ENCODE results near the gene OBSL1.

OBSL1 gene

DNA sequence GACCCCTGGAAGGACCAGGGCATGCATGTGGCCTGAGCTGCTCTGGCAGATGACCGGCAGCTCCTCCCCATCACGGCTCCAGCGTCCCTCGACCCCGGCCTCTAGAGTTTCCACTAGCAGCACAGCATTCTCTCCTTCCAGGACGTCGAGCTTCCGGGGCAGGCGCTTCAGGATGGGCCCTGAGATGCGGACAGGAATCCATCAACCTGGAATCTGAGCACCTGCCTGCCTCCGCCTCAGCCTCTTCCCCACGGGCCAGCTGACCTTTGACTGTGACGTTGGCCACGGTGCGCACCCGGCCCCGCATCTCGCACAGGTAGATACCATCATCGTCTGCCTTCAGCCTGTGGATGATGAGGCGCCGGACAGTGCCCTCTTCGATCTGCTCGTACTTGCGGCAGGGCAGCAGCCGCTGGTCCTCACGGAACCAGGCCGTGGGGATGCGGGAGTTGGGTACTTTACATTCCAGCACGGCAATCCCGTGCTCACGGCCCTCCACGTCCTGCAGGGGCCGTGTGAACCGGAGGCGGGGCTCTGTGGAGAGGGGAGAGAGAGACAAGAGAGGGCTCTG is 3.5 kb downstream of the OBSL1 start:
- in situ Hi-C loops (cut with MboI; ENCODE audit: low sequenced_read_pairs): no loop called here

DNA sequence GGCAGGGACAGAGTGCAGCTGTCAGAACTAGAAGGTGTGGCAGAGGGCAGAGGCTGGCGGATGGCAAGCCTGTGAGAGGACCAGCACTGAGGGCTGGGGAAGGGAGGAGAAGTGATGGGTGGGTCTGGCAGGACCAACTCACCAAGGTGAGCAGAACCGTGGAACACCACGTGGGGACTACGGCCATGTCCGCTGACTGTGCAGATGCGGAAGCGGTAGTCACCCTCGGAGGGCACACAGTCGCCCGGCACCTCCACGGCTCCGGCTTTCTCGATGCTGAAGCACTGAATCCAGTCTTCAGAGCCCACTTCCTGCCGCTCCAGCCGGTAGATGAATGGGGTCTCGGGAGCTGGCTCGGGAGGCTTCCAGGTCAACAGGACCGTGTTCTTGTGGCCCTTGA is 4.2 kb downstream of the OBSL1 start:
- in situ Hi-C loops (cut with MboI; ENCODE audit: low sequenced_read_pairs): no loop called here

DNA sequence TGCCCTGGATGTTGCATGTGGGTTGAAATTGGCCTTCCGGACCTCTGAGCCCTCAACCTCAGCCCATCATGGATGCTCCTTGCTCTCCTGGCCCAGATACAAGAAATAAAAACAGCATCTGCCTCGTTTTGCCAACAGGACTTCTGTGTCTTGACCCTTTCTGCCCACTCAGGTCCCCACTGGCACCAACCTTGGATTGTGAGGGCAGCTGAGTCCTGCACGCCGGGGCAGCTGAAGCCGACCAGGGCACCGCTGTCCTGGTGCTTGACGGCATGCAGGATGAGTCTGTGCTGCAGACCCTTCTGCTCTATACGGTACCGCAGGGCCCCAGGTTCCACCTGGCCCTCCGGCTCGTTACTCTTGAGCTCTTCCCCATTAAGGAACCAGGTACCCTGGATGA is 4.7 kb downstream of the OBSL1 start:
- in situ Hi-C loops (cut with MboI; ENCODE audit: low sequenced_read_pairs): no loop called here

DNA sequence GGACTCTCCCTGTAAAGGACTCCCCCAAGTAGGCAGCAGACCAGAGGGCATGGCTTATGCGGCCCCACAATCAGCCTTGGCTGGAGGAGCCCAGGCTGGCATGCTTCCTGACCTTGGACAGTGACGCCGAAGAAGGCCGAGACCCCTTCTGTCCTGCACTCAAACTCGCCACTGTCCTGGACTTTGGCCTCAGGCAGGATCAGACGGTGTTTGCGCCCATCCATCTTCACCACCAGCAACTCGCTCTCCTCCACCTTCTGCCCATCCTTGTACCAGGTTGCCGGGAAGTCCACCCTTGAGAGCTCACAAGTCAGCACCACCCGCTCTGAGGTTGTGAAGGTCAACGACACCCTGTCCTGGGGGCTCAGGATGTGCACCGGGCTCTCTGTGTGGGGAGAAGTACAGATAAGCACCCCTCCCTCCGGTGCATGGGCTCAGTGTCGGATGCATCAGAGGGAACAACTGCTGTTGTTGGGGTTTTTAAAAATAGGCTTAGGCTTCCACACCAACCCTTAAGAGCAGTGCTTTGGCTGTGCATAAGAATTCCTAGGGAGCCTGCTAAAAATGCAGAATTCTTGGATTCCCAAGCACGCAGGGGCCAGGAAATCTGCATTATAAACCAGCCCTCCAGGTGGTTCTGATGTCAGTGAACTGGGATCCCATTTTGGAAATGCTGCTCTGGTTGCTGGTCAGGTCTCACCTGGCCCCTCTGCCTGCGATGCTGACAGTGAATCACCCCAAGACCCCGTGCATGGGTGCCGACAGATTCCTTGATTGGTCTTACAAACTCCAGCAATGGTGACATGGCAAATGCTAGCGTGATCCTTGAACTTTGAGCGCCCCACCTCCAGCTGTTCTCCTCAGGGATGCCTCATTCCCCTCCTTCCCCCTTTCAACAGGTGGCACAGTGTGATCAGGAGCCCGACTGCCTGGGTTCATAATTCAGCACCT is 5.9 kb downstream of the OBSL1 start:
- in situ Hi-C loops (cut with MboI; ENCODE audit: low sequenced_read_pairs): no loop called here

DNA sequence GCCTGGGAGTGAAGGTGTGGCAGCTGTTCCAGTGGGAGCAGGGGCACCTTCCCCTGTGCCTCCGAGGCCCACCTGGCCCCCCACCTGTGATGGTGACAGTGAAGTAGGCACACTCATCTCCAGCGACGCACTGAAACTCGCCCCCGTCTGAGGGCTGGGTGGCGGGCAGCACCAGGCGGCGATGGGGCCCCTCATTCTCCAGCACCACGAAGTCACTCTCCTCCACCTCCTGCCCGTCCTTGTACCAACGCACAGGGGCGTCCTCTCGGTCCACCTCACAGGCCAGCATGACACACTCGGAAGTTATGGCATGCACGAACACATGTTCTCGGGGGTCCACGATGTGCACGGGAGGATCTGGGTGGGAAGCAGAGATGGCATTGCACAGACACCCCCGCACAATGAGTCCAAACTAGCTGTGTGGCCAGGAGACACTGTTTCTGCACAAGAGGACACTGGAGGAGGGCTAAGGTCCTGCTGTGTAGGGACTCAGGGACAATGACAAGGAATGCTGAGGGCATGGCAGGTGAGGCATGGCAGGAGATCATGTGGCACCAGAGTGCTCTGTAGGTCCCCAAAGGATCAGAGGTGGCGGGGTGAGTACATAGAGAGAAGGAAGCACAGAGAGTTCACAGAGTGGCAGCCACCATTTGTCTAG is 7.9 kb downstream of the OBSL1 start:
- in situ Hi-C loops (cut with MboI; ENCODE audit: low sequenced_read_pairs): no loop called here

DNA sequence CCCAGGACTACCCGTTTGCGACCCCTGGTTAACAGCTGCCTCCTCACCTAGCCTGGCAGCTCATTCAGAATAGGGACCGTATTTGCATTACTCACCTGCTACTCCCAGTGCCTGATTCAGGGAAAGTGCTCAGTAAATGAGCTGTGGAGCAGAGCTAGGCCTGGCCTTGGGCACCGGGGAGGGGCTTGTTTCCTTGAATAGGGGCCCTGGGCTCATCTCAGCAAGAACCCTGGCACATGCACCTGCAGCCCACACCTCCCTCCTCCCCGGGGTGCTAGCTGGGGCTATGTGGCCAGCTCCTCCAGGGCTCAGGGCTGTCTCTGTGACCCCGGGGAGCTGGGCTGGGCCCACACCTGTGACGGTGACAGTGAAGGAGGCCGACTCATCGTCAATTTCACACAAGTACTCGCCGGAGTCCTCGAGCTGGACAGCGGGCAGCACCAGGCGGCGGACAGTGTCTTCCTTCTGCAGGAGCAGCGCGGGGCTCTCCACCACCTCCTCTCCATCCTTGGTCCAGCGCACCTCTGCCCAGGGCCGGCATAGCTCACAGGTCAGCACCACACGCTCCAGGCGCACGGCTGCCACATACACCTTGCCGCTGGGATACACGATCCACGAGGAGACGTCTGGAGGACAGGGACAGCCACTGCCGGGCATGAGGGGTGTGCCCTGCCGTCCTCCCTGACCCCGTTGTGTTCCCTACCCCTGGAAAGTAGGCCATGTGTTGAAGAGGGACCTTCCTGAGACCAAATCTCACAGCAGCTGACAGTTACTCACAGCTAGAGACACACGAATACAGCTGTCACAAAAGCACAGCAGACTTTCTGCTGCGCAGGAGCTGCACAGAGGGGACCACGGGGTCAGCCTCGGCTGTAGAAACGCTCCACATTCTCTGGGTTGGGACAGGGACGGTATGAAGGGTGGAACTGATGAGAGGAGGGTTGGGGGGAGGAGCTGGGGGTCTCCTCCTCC is 9.0 kb downstream of the OBSL1 start:
- in situ Hi-C loops (cut with MboI; ENCODE audit: low sequenced_read_pairs): no loop called here

DNA sequence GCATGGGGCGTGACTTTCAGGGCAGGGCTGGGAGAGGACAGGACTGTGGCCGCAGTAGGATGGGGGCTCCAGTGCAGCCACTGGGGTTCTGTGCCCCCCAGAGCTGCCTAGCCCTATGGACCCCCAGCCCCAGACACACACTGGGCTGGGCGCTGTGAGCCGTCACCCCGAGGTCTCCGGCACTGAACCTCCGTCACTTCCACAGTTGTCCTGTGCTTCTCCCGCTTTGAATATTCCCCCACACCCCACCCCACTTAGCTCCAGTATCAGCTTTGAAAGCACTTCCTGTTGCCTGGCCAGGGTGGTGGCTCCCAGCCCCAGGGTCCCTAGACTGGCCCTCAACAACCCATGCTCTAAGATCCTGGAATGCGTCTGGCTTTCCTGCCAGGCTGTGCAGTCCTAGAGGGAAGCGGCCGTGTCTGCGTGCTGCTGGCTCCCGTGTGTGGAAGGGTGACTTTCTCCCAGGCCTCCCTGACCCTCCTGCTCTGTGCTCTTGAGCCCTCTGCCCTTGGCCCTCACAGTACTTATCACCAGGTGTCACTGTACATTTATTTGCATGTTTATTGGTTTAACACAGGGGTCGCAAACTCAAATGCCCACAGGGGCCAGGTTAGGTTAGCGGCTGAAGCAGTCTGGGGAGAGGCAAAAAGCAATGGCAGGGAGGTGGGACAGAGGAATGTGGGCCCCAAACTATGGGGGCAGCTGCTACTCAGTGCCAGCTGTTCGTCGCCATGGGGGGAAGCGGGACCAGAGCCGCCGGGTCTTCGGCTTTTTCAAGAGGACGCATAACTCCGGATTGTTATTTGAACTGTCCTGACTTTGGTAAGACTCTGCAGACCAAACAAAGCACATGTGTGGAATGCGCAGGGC is 9.9 kb downstream of the OBSL1 start:
- in situ Hi-C loops (cut with MboI; ENCODE audit: low sequenced_read_pairs): no loop called here

DNA sequence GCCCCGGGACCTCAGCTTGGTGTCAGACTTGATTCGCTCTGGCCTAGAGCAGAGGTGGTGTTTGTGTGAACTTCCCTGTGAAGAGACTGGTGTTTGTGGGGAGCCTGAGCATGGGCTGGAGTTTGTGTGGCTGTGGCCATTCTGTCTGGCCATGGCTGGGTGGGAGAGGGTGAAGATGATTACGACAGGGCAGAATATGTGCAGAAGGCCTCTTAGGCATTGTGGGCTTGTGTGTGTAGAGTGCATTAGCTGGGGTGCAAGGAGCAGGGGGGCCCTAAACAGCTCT is 10.5 kb downstream of the OBSL1 start:
- in situ Hi-C loops (cut with MboI; ENCODE audit: low sequenced_read_pairs): no loop called here

DNA sequence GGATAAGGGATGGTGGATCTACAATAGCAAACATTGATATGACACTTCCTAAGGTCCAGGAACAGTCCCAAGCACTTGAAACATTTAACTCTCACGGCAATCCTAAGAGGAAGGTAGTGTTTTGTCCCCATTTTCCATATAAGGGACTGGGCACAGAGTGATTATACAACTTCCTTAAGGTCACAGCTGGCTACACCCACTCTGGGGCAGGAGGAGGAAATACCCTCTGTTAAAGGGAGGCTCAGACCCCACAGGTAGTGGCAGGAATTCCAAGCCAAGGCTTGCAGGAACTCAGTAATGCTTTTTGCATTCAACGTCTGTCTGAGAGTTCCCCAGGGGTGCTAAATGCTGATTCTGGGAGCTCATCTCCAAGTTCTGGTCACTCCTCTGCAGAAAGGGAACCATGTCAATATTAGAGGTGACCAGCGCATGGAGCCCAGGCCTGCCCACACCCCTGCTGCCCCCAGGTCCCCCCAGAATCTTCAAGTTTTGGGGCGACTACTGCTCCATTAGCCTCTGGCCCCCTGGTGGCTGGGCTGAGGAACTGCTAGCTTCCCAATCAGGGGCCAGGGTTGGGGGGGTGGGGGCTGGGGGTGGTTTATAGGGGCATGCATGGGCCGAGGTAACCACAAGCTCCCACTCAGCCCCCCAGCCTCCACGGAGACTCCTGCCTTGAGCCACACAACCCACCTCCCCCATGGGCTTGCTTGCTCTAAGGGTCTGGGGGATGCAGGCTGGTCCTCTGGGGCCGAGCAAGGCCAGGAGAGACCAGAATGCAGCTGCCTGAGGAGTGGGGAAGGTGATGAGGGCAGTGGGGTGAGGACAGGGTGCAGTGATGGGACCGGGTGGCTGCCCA is 11.1 kb downstream of the OBSL1 start:
- in situ Hi-C loops (cut with MboI; ENCODE audit: low sequenced_read_pairs): no loop called here

DNA sequence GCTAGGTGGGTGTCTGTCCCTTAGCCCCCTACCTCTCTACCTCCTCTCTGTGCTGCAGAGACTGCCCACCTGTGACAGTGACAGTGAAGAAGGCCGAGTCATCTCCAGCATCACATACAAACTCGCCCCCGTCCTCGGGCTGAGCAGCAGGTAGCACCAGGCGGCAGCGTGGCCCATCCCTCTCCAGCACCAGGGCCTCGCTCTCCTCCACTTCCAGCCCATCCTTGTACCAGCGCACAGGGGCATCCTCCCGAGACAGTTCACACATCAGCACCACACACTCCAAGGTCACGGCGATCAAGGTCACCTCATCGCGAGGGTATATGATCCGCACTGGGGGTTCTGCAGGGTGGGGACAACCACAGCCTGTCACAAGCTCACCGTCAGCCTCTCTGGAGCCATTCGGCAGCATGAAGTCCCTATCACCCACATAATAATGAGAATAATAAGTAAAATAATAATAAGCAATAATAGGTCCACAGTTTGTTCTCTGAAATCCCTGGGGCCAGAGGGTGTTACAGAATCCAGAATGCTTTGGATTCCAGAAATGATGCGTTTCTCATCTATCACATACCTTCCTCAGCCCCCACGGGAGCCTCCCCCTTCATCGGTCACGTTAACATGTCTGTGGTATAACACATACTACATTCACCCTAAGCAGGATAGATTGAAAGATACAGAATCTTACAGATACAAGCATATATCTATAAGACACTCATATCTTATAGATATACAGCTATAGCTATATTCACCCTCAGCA is 12.0 kb downstream of the OBSL1 start:
- in situ Hi-C loops (cut with MboI; ENCODE audit: low sequenced_read_pairs): no loop called here

DNA sequence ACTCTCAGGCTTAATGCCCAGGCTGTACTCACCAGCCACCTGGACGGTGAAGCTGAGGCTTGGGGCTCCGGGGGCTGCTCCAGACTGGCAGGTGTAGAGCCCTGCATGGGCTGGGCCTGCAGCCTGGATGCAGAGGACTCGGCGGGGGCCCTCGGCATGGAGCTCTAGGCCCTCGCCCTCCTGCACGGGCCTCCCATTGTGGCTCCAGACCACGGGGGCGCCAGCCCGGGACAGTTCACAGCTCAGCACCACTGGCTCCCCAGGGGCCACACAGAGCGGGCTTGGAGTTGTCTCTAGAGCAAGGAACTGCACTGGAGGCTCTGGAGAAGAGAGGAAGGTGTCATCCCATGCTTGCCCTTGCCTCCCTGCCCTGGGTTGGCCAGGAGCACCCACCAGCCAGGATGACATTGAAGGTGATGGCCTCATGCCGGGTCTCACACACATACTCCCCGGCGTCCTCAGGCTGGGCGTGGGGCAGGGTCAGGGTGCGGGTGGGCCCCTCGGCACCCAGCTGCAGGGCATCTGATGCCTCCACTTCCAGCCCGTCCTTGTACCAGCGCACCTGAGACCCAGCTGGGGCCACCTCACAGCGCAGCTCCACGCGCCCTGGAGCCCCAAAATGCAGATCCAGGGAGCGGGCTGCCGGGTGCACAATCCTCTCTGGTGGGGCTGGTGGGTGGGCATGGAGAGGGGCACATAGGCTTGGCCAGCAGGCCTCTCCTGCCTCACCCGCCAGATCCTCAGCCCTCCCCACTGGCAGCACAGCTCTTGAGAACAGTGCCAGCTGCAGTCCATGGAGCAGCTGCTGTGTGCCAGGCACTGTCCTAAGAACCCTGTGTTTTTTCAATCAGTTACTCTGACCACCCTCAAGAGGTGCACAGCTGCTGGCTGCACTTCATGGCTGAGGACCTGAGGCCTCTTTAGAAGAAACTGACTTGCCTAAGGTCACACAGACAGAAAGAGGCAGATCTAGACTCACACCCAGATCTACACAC is 13.3 kb downstream of the OBSL1 start:
- in situ Hi-C loops (cut with MboI; ENCODE audit: low sequenced_read_pairs): no loop called here

DNA sequence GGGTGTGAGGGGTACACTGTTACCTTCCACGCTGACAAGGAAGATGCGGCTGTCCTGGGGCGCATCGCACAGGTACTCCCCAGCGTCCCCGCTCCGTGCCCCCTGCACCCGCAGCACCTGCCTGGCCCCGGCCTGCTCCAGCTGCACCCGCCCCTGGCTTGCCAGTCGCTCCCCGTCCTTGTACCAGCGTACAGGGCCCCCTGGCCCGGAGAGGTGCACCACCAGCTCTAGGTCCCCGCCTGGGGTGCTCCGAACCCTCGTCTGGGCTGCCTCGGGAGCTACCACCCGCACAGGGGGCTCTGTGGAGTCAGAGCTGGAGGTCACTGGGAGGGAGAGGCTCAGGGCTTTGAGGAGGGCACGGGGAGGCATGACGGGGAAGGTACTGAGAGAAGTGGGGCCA is 14.0 kb downstream of the OBSL1 start:
- in situ Hi-C loops (cut with MboI; ENCODE audit: low sequenced_read_pairs): no loop called here

DNA sequence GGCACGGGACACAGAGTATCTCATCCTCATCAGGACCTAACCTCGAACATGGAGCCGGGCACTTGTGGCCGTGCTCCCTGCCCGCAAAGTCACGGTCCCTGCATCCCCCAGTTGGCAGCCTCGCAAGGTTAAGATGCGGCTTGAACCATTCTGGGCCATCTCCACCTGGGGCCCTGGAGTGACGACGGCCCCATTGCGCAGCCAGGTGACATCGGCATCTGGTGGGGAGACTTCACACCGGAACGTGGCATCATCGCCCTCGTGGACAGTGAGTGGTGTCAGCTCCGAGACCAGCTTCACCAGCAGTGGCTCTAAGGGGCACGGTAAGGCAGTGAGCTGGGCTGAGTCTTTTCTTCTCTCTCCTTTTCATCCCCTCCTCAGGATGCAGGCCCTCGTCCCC is 14.9 kb downstream of the OBSL1 start:
- in situ Hi-C loops (cut with MboI; ENCODE audit: low sequenced_read_pairs): no loop called here

DNA sequence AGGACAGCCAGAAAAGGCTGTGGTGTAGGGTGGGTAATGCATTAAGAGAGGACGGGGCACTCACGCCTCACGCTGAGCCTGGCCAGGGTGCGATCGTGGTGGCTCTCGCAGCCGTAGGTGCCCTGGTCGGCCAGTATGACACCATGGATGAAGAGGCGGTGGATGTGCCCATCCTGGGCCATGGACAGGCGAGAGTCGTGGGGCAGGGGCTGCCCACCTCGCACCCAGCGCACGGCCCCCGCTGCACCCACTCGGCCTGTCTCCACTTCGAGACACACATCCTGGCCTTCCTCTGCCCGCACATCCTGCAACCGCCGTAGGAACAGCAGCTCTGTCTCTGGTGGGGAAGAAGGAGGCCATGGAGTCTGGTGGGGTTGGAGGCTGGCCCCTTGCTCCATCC is 15.4 kb downstream of the OBSL1 start:
- in situ Hi-C loops (cut with MboI; ENCODE audit: low sequenced_read_pairs): no loop called here

DNA sequence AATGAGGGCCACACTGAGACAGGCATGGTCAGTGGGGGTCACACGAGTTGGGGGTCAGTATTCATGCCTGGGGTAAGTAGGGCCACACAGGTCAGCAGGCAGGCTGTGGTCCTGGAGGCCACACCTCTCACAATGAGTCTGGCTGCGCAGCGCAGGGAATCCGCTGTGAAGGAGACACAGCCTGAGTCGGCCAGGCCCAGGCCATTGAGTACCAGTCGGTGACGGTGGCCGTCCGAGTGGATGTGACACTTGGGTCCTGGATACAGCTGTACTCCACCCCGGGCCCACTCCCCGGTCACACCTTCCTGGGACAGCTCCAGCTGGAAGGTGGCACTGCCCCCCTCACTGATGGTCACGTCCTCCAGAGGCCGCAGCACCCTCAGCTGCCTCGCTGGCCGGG is 17.0 kb downstream of the OBSL1 start:
- in situ Hi-C loops (cut with MboI; ENCODE audit: low sequenced_read_pairs): no loop called here

DNA sequence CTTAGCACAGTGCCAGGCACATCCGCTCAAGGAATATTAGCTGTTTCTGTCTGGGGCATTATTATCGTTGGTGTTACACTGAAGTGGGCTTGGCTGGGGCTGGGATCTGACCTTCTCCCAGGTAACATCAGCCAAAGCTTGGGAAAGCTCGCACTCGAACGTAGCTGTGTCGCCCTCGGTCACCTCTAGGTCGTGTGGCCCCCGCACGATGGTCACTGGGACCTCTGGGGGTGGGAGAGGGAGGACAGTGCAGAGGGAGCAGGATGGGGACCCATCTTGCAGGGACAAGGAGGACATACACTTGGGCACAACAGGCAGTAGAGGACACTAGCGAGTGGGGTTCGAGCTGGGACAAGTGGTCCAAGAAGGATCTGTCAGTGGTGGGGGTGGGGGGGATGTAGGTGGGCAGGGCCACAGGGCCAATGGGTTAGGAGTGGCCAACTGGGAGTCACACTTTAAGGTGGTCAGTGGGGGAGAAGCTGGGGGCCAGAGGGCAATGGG is 17.8 kb downstream of the OBSL1 start:
- in situ Hi-C loops (cut with MboI; ENCODE audit: low sequenced_read_pairs): no loop called here

DNA sequence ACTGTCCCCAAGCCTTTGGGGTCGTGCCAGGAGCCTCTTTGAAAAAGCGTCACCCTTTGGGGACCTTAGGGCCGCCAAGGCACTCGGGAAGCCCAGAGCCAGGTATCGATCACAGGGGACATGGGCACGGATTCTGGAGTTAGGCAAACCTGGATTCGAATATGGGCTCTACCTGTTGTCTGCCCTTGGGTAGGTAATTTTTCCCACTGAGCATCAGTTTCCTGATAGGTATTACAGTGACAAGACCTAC is 18.2 kb downstream of the OBSL1 start:
- in situ Hi-C loops (cut with MboI; ENCODE audit: low sequenced_read_pairs): no loop called here
